K562 (cell line): ENCODE data around the gene TEX30. TPM values are rescaled to one million over a fixed set of nuclear protein-coding genes. Genes with fewer than 3 reads are reported as not detected.

Experiments used
- ATAC-seq: fragments of 200-7000 bp; cut with Tn5 transposase; 3 replicates; pipeline ENCODE4 v1.9.1; 2020; ENCODE audit warnings: moderate library complexity
- BruUV-seq: library from RNA; stranded (reverse); fragments of 400-500 nt; replicated peaks from 2 replicates; lab custom pipeline; 2021; lab: Mats Ljungman, UMichigan
- CTCF ChIA-PET: fragments of 300-600 bp; formaldehyde crosslinking; extraction: SDS; loops from one replicate; lab custom pipeline; 2021; ENCODE audit warnings: low intra/inter-chr PET ratio; lab: Yijun Ruan, JAX
- POLR2A ChIA-PET: fragments of 300-600, 350-650 bp; sonication (Branson Sonifier 250); formaldehyde crosslinking; extraction: SDS; loops from one replicate; lab custom pipeline; 2021; ENCODE audit warnings: antibody characterized with exemption, inconsistent platforms; lab: Yijun Ruan, JAX
- DNase-seq, 4 experiments: peaks; one replicate each; pipeline versions ENCODE4 v3.0.0 to v3.0.0-alpha.2; 2011 to 2018; ENCODE audit warnings: low spot score in 3 of 4, mixed read lengths in 3 of 4; ENCODE audit errors: extremely low read depth in 1 of 4
- FAIRE-seq: peaks from 2 replicates; lab custom pipeline; 2011; peaks lifted over from hg19 to GRCh38; lab: Jason Lieb, UNC
- H2AFZ ChIP-seq: 2 replicates; pipeline ENCODE4 v1.6.0; 2011; ENCODE audit warnings: low read depth, low read length, control low read depth, inconsistent platforms
- H3K27ac ChIP-seq: fragments of 200-600 bp; 3 replicates; pipeline ENCODE4 v1.8.0; 2011; ENCODE audit warnings: low read depth, mild to moderate bottlenecking, control low read depth, inconsistent platforms, low read length, moderate library complexity, mixed read lengths; ENCODE audit errors: extremely low read depth
- H3K27me3 ChIP-seq, 2 experiments: fragments of 300-600 bp in 1 of 2; 2 replicates in 1 of 2; 3 replicates in 1 of 2; pipeline versions ENCODE4 v1.6.0 to v1.8.0; 2011; ENCODE audit warnings: inconsistent platforms in 2 of 2, low read length in 2 of 2, mild to moderate bottlenecking in 1 of 2, mixed read lengths in 1 of 2, moderate library complexity in 1 of 2; ENCODE audit not compliant: control insufficient read depth in 2 of 2, insufficient read depth in 2 of 2
- H3K36me3 ChIP-seq: fragments of 300-600 bp; 3 replicates; pipeline ENCODE4 v1.8.0; 2011; ENCODE audit warnings: mild to moderate bottlenecking, low read length, inconsistent platforms; ENCODE audit not compliant: control insufficient read depth, insufficient read depth
- H3K4me1 ChIP-seq, 2 experiments: fragments of 200-600 bp in 1 of 2; replicated peaks in 1 of 2; 2 replicates in 1 of 2; 3 replicates in 1 of 2; pipeline versions ENCODE4 v1.5.1 to v1.8.0; 2011; ENCODE audit warnings: inconsistent platforms in 2 of 2, low read length in 2 of 2, mild to moderate bottlenecking in 1 of 2, mixed read lengths in 1 of 2, moderate library complexity in 1 of 2; ENCODE audit not compliant: control insufficient read depth in 2 of 2, insufficient read depth in 2 of 2
- H3K4me2 ChIP-seq: 2 replicates; pipeline ENCODE4 v1.6.1; 2011; ENCODE audit warnings: low read length, control low read depth, inconsistent platforms, mixed read lengths; ENCODE audit not compliant: insufficient read depth
- H3K4me3 ChIP-seq: fragments of 200-600 bp; sonication (generic), shearing (Covaris generic); 2 replicates; pipeline ENCODE4 v1.5.1; 2016; ENCODE audit warnings: control low read depth, inconsistent platforms
- H3K79me2 ChIP-seq: fragments of 200-600 bp; 3 replicates; pipeline ENCODE4 v1.8.0; 2011; ENCODE audit warnings: low read length, inconsistent platforms; ENCODE audit not compliant: control insufficient read depth, insufficient read depth
- H3K9ac ChIP-seq, 2 experiments: 2 replicates each; pipeline versions ENCODE4 v1.6.0 to v1.6.1; 2011; ENCODE audit warnings: low read depth in 2 of 2, low read length in 2 of 2, control low read depth in 1 of 2, inconsistent platforms in 1 of 2, mild to moderate bottlenecking in 1 of 2, mixed read lengths in 1 of 2; ENCODE audit not compliant: insufficient read depth in 1 of 2
- H3K9me1 ChIP-seq: one replicate; pipeline ENCODE4 v1.6.0; 2011; ENCODE audit warnings: inconsistent platforms, mild to moderate bottlenecking, low read length, moderate library complexity; ENCODE audit not compliant: control insufficient read depth, insufficient read depth
- H3K9me3 ChIP-seq: replicated peaks from 2 replicates; pipeline ENCODE4 v1.5.1; 2011; ENCODE audit warnings: low read depth, low read length, inconsistent platforms; ENCODE audit not compliant: control insufficient read depth, insufficient read depth
- H4K20me1 ChIP-seq: replicated peaks from 2 replicates; pipeline ENCODE4 v1.6.1; 2011; ENCODE audit warnings: low read length, inconsistent platforms, mixed read lengths; ENCODE audit not compliant: control insufficient read depth, insufficient read depth
- HMGXB4 ChIP-seq: sonication (generic); formaldehyde crosslinking; IDR thresholded peaks from 2 replicates; pipeline ENCODE4 v1.8.1; 2023; ENCODE audit warnings: mild to moderate bottlenecking, missing genetic modification reagents
- REST ChIP-seq, 2 experiments: fragments of 450-650 bp; formaldehyde crosslinking in 1 of 2; IDR thresholded peaks; 2 replicates each; pipeline versions ENCODE4 v1.4.0 to v1.6.1; 2014 to 2020; ENCODE audit warnings: mild to moderate bottlenecking in 2 of 2, borderline replicate concordance in 1 of 2, low read depth in 1 of 2
- WGBS: fragments of 100-300 bp; shearing (Covaris generic); methylation state at CpG from one replicate; pipeline ENCODE4 v1.1.6; 2016; ENCODE audit warnings: low coverage, mixed read lengths; ENCODE audit not compliant: insufficient coverage; ENCODE audit errors: missing lambda C conversion rate; 5-methylcytosine and 5-hydroxymethylcytosine counted together
- in situ Hi-C: fragments of 300-500 bp; cut with MboI; formaldehyde crosslinking; loops from 4 replicates; pipeline ENCODE4 v1.15.0; 2018; ENCODE audit warnings: inconsistent platforms, mixed read lengths
- intact Hi-C: fragments of 100-400 bp; cut with micrococcal nuclease; formaldehyde crosslinking; loops from 2 replicates; pipeline ENCODE4 v1.14.2; 2022
- polyA plus RNA-seq, 8 experiments: library from polyadenylated mRNA; depleted of rRNA in 4 of 8; stranded (reverse) in 5 of 8; unstranded in 3 of 8; fragments of >200 nt; fragmentation: Nextera tagmentation in 2 of 8; fragmentation: Illumina TruSeq in 1 of 8; extraction: Ambion mirVana in 2 of 8; extraction: Trizol in 1 of 8; gene quantifications; 2 replicates each; pipeline versions ENCODE4 v1.2.1 to v1.2.3, GENCODE V29; 2011 to 2014; ENCODE audit warnings: inconsistent platforms in 1 of 8, missing spikeins in 1 of 8
- total RNA-seq, 7 experiments: library from RNA; depleted of rRNA in 6 of 7; stranded (reverse); fragments of >200 nt in 6 of 7; fragmentation: Illumina TruSeq in 2 of 7; extraction: Trizol in 2 of 7; gene quantifications; 2 replicates each; pipeline versions ENCODE4 v1.2.1 to v1.2.3, GENCODE V29; 2011 to 2021; ENCODE audit warnings: low replicate concordance in 1 of 7

The TEX30 gene
- total and polyA plus RNA-seq, 9 of the 15 experiments (the other 6 are each of a cell fraction or from before 2014, with no cell fraction given), result 24.1 to 143 (median 37.3) TPM

- BruUV-seq, result no TSS peak
- POLR2A ChIA-PET, result interaction anchor here (1.2 to 1.4 kb wide), 2 partner anchors 17 to 93 kb away, joined by 3 to 5 read pairs; no protein-coding TSS in a partner anchor
Observed at GRCh38 chr13:102774591-102775520, 1.3 kb upstream of the TEX30 start.

More at GRCh38 chr13:102774591-102775520, 1.3 kb upstream of the TEX30 start:
- H3K9ac ChIP-seq, result no peak overlapping the region
- H3K79me2 ChIP-seq, result peaks cover 24% of the 10 kb centered on the region
- H3K4me3 ChIP-seq, result no peak overlapping the region
- H3K9me1 ChIP-seq, result no peaks in the 10 kb centered on the region
- H3K27me3 ChIP-seq, result no peaks in the 10 kb centered on the region
- H3K27ac ChIP-seq, result no peak overlapping the region
- in situ Hi-C loops (no loop called here), intact Hi-C loops (loop anchor here (10.0 kb wide), 1 partner anchor 110 kb away; no protein-coding TSS in a partner anchor)
- CTCF ChIA-PET, result no interaction called here
- H2AFZ ChIP-seq, result peak overlapping the region; percentile 94
- no peak for ATAC-seq
- TF ChIP-seq HMGXB4 (no peak), REST (IDR thresholded peaks at IDR 0.05; ENCODE audit: borderline replicate concordance) (peak; percentile 75), REST (CRISPR knock-in tag; IDR thresholded peaks at IDR 0.05; ENCODE audit: low read depth) (no peak)
- TF ChIP-seq, all 486 proteins: peak for 1
- no peak overlapping the region for H3K4me2 ChIP-seq
- WGBS, result 85% methylated on average over 12 of the region's 14 CpGs
- DNase-seq (no peak), FAIRE-seq (no peak)
- no peaks in the 10 kb centered on the region for H4K20me1 ChIP-seq
- H3K36me3 ChIP-seq, result peaks cover 12% of the 10 kb centered on the region; the same call in 1 of the 3 replicates
- H3K9me3 ChIP-seq, result no peaks in the 10 kb centered on the region
- H3K4me1 ChIP-seq, result peaks cover 21 to 26% of the 10 kb centered on the region in 2 experiments; a peak in 4 of 5 replicates
